ENCODE measurements around the gene KCNE3. TPM values are rescaled to one million over a fixed set of nuclear protein-coding genes. Genes with fewer than 3 reads are reported as not detected.

Gene KCNE3
- total and polyA plus RNA-seq, 9 of the 15 experiments (the other 6 are each of a cell fraction or from before 2014, with no cell fraction given): 1.6 to 8.7 (median 6.2) TPM

DNA sequence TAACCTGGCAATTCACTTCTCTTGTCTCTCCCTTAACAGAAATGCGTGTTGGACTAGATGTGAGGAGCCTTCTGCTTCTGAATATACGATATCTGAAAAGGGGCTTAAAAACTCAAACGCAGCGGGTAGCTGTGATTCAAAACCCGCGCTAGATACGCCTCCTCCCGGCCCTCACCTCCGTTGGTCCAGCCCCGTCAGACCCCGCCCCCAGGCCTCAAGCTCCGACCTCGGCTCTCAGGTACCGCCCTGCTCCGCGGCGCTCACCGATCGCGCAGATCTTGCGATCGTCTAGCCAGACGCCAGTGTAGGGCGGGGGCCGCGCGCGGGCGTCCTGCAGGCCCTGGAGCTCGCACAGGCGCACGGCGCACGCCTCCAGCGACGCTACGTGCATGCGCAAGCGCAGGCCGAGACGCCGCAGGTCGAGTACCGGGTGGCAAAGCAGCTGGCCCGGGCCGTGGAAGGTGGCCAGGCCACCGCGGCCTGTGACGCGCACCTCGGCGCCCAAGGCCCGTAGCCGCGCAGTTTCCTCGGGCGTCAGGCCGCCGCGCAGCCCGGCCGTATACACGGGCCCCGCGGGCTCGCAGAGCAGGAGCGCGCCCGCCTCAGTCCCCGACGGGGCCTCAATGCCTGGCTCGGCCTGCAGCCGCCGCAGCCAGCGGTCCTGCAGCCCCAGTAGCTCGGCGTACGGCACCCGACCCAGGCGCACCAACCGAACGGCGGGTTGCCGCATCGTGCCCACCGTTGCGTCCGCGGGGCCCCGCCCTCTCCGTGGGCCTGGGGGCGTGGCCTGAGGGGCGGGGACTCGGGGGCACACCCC is 25.8 kb upstream of the KCNE3 start, which contains the start of gene LIPT2 (continued):
- TF ChIP-seq ZNF274 (IDR thresholded peaks at IDR 0.05; ENCODE audit: borderline replicate concordance, low read depth, low read length) (no peak; the same call in 1 of the 2 replicates), PRMT5 (CRISPR knock-in tag; IDR thresholded peaks at IDR 0.05) (no peak), ZNF239 (CRISPR knock-in tag; IDR thresholded peaks at IDR 0.05) (no peak), BRCA1 (IDR thresholded peaks at IDR 0.05) (no peak), BRCA1 (CRISPR knock-in tag; IDR thresholded peaks at IDR 0.05) (no peak), MCM3 (IDR thresholded peaks at IDR 0.05) (no peak), ZC3H8 (IDR thresholded peaks at IDR 0.05) (no peak), CCAR2 (IDR thresholded peaks at IDR 0.05; ENCODE audit: low read depth, low read length) (no peak), DPF2 (IDR thresholded peaks at IDR 0.05) (no peak; the same call in none of the 2 replicates), ZNF121 (CRISPR knock-in tag; conservative IDR thresholded peaks at IDR 0.05) (no peak)
- TF ChIP-seq, protein P1, sequence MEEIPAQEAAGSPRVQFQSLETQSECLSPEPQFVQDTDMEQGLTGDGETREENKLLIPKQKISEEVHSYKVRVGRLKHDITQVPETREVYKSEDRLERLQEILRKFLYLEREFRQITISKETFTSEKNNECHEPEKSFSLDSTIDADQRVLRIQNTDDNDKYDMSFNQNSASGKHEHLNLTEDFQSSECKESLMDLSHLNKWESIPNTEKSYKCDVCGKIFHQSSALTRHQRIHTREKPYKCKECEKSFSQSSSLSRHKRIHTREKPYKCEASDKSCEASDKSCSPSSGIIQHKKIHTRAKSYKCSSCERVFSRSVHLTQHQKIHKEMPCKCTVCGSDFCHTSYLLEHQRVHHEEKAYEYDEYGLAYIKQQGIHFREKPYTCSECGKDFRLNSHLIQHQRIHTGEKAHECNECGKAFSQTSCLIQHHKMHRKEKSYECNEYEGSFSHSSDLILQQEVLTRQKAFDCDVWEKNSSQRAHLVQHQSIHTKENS (CRISPR knock-in tag; IDR thresholded peaks at IDR 0.05): no peak
- TF ChIP-seq, protein P2, sequence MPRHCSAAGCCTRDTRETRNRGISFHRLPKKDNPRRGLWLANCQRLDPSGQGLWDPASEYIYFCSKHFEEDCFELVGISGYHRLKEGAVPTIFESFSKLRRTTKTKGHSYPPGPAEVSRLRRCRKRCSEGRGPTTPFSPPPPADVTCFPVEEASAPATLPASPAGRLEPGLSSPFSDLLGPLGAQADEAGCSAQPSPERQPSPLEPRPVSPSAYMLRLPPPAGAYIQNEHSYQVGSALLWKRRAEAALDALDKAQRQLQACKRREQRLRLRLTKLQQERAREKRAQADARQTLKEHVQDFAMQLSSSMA (CRISPR knock-in tag; IDR thresholded peaks at IDR 0.05): peak; percentile 80; the same call in 1 of the 2 replicates
- TF ChIP-seq, protein P3, sequence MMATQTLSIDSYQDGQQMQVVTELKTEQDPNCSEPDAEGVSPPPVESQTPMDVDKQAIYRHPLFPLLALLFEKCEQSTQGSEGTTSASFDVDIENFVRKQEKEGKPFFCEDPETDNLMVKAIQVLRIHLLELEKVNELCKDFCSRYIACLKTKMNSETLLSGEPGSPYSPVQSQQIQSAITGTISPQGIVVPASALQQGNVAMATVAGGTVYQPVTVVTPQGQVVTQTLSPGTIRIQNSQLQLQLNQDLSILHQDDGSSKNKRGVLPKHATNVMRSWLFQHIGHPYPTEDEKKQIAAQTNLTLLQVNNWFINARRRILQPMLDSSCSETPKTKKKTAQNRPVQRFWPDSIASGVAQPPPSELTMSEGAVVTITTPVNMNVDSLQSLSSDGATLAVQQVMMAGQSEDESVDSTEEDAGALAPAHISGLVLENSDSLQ (IDR thresholded peaks at IDR 0.05): peak; percentile 35; the same call in 1 of the 2 replicates
- TF ChIP-seq, protein P4, sequence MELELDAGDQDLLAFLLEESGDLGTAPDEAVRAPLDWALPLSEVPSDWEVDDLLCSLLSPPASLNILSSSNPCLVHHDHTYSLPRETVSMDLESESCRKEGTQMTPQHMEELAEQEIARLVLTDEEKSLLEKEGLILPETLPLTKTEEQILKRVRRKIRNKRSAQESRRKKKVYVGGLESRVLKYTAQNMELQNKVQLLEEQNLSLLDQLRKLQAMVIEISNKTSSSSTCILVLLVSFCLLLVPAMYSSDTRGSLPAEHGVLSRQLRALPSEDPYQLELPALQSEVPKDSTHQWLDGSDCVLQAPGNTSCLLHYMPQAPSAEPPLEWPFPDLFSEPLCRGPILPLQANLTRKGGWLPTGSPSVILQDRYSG (tag; conservative IDR thresholded peaks at IDR 0.05; ENCODE audit: low read depth): no peak
- TF ChIP-seq, protein P5, sequence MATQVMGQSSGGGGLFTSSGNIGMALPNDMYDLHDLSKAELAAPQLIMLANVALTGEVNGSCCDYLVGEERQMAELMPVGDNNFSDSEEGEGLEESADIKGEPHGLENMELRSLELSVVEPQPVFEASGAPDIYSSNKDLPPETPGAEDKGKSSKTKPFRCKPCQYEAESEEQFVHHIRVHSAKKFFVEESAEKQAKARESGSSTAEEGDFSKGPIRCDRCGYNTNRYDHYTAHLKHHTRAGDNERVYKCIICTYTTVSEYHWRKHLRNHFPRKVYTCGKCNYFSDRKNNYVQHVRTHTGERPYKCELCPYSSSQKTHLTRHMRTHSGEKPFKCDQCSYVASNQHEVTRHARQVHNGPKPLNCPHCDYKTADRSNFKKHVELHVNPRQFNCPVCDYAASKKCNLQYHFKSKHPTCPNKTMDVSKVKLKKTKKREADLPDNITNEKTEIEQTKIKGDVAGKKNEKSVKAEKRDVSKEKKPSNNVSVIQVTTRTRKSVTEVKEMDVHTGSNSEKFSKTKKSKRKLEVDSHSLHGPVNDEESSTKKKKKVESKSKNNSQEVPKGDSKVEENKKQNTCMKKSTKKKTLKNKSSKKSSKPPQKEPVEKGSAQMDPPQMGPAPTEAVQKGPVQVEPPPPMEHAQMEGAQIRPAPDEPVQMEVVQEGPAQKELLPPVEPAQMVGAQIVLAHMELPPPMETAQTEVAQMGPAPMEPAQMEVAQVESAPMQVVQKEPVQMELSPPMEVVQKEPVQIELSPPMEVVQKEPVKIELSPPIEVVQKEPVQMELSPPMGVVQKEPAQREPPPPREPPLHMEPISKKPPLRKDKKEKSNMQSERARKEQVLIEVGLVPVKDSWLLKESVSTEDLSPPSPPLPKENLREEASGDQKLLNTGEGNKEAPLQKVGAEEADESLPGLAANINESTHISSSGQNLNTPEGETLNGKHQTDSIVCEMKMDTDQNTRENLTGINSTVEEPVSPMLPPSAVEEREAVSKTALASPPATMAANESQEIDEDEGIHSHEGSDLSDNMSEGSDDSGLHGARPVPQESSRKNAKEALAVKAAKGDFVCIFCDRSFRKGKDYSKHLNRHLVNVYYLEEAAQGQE (IDR thresholded peaks at IDR 0.05; ENCODE audit: borderline replicate concordance): peak; percentile 77
- TF ChIP-seq, protein P5 (CRISPR knock-in tag; IDR thresholded peaks at IDR 0.05; ENCODE audit: low read depth): peak; percentile 83
